ENCODE measurements around the gene CIAO3.

The CIAO3 gene

DNA sequence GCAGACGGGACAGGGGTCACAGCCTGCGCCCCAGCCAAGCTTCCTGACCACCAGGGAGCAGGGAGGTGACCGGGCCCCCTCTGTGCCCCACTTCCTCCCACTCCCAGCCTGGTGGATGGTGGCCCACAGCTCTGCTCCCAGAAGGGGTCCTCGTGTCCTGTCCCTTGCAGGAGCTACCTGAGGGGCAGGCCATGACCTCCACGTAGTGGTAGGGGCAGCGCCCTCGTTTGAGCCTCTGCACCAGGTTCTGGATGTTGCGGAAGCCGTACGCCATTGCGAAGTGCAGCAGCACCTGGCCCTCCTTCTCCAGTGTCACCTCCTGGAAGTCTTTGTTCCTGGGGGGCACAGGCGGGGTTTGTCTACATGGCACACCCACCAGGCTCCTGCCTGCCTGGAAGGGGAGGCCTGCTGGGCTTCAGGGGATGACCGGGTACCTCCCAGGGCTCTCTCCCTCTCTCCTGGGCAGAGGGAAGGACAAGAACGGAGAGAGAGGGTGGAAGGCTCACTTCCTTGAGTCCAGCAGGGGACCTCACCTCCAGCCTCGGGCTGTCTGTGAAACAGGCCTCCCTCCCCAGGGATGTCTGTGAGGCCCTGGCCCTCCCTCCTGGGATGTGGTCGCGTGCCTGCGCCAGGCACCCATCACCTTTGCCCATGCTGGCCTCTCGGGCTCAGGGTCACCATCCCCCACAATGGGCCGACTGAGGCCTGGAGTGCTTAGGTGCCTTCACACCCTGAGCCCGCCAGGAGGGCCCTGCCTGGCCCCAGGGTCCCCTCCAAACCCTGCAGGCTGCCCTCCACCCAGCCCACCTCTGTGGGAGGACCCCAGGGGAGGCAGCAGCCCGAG, 9.9 kb downstream of the CIAO3 start:
- TF ChIP-seq CTBP1 (IDR thresholded peaks at IDR 0.05; ENCODE audit: borderline replicate concordance), result no peak
- TF ChIP-seq SUZ12 (IDR thresholded peaks at IDR 0.05), result no peak
- TF ChIP-seq TARDBP (IDR thresholded peaks at IDR 0.05), result no peak
- no peak for DNase-seq (ENCODE audit: extremely low spot score)
- CTCF ChIA-PET, result no interaction called here
- POLR2A ChIA-PET, result interaction anchor here (0.9 to 4.8 kb wide), 5 partner anchors 9 to 54 kb away, joined by 3 to 47 read pairs (median 3); partner anchors contain the start of genes ANTKMT and CIAO3

DNA sequence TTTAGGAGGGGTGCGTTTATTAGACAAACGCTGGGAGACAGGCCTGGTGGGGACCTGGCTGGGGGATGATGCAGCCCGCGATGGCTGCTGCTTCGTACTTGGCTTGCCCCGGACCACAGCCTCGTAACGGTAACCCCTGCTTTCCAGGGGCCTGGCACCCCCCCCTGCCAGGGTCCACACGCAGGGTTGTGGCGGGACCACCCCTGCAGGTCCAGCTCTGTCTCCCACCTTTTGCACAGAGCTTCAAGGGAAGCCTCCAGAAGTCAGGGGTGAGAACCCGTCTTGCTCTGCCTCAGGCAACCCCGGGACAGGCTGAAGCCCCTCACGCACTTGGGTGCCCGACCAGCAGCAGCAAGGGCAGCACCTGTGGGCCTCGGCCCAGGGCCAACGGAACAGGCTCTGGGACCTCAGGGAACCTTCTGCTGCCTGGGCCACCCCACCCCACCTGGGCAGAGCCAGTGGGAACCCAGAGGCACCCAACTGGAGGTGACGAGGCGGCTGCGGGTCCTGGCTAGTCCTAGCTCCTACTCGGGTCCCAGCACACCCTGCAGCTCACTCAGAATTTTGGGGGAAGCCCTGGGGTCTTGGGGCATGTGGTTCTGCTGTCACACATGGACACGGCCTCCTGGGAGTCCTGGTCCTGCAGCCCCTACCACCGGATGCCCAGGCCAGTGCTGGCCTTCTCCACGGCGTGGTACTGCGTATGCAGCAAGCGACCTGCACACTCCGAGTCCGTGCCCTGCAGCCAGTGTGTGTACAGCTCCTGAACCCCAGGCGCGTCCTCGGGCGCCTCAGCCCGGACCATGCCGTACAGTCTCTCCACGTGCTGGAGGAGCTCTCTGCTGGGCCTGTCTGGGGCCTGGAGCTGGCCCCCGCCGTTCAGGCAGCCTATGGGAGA, 10.8 kb downstream of the CIAO3 start:
- POLR2A ChIA-PET, result interaction anchor here (0.9 to 4.8 kb wide), 5 partner anchors 9 to 59 kb away, joined by 3 to 47 read pairs (median 3); partner anchors contain the start of genes ANTKMT, CHTF18, CIAO3 and RPUSD1
- DNase-seq (ENCODE audit: extremely low spot score), result no peak
- TF ChIP-seq LEF1 (IDR thresholded peaks at IDR 0.05; ENCODE audit: borderline replicate concordance) (no peak), ELF4 (IDR thresholded peaks at IDR 0.05) (no peak)
- CTCF ChIA-PET, result interaction anchor here (0.7 to 1.0 kb wide), 2 partner anchors 55 to 571 kb away, joined by 3 to 4 read pairs; no protein-coding TSS in a partner anchor

DNA sequence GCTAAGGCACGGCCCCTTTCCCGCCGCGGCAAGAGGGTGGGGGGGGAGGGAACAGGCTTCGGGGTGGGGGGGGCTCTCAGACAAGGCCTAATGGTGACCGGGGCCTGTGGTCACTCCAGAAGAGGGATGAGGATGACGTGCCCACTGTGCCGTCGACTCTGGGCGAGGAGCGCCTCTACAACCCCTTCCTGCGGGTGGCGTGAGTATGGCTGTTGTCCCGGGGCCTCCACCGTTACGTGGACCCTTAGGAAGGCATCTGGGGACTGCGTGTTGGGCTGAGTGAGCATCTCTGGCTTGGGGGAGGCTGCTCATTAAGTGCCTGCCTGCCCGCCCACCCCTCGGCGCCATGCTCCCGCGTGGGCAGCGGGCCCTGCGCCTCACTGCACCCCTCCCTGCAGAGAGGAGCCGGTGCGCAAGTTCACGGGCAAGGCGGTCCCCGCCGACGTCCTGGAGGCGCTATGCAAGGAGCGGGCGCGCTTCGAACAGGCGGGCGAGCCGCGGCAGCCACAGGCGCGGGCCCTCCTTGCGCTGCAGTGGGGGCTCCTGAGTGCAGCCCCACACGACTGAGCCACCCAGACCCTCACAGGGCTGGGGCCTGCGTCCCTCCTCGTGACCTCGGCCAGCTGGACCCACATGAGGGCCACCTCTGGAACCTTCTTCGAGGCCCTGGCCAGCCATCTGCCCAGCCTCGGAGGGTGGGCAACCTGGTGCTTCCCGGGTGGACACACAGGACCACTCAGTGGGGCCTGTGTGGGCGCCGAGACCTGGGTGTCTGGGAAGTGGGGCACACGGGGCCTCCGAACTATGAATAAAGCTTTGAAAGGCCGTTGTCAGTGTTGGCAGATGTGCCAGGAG, 11.7 kb downstream of the CIAO3 start:
- no peak for DNase-seq (ENCODE audit: extremely low spot score)
- no peak for TF ChIP-seq NFRKB (IDR thresholded peaks at IDR 0.05)
- TF ChIP-seq BHLHE40 (IDR thresholded peaks at IDR 0.05; ENCODE audit: borderline replicate concordance), result no peak
- TF ChIP-seq CTBP1 (IDR thresholded peaks at IDR 0.05; ENCODE audit: borderline replicate concordance), result no peak
- TF ChIP-seq SUZ12 (IDR thresholded peaks at IDR 0.05), result no peak
- TF ChIP-seq LEF1 (IDR thresholded peaks at IDR 0.05; ENCODE audit: borderline replicate concordance), result no peak
- no peak for TF ChIP-seq L3MBTL2 (conservative IDR thresholded peaks at IDR 0.05)
- TF ChIP-seq TARDBP (IDR thresholded peaks at IDR 0.05), result no peak
- no peak for TF ChIP-seq FOXM1 (IDR thresholded peaks at IDR 0.05; ENCODE audit: borderline replicate concordance)
- no peak for TF ChIP-seq FOXK2 (IDR thresholded peaks at IDR 0.05)
- no peak for TF ChIP-seq HDGF (IDR thresholded peaks at IDR 0.05; ENCODE audit: borderline replicate concordance)
- TF ChIP-seq ARNT (IDR thresholded peaks at IDR 0.05), result no peak
- TF ChIP-seq, protein P1, sequence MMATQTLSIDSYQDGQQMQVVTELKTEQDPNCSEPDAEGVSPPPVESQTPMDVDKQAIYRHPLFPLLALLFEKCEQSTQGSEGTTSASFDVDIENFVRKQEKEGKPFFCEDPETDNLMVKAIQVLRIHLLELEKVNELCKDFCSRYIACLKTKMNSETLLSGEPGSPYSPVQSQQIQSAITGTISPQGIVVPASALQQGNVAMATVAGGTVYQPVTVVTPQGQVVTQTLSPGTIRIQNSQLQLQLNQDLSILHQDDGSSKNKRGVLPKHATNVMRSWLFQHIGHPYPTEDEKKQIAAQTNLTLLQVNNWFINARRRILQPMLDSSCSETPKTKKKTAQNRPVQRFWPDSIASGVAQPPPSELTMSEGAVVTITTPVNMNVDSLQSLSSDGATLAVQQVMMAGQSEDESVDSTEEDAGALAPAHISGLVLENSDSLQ (IDR thresholded peaks at IDR 0.05), result no peak
- no peak for TF ChIP-seq ELF4 (IDR thresholded peaks at IDR 0.05)
- no peak for TF ChIP-seq SP1 (IDR thresholded peaks at IDR 0.05)
- POLR2A ChIA-PET, result interaction anchor here (1.0 to 5.0 kb wide), 5 partner anchors 9 to 60 kb away, joined by 3 to 47 read pairs (median 12); partner anchors contain the start of genes ANTKMT, CHTF18, CIAO3 and METRN
- CTCF ChIA-PET, result interaction anchor here (0.7 to 1.0 kb wide), 2 partner anchors 56 to 572 kb away, joined by 3 to 4 read pairs; no protein-coding TSS in a partner anchor

DNA sequence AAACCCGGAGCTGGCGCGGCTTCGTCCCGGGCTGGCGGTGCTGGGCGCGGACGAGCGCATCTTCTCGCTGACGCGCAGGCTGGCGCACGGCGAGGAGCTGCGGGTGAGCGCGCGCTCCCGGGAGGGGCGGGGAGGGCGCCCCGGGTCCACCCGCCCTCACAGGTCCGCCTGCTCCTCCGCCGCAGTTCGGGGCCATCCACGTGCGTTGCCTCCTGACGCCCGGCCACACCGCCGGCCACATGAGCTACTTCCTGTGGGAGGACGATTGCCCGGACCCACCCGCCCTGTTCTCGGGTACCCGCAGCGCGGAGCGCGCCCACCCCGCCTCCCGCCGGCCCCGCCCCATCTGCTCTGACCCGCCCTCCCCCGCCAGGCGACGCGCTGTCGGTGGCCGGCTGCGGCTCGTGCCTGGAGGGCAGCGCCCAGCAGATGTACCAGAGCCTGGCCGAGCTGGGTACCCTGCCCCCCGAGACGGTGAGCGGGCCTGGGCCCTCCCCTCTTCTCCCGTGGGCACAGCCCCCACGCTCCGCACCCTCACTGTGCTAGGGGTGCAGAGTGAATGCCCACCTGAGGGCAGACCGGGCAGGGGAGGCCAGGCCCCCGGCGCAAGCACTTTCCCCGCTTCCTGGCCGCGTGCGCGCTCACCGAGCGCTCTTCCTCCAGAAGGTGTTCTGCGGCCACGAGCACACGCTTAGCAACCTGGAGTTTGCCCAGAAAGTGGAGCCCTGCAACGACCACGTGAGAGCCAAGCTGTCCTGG, 12.5 kb downstream of the CIAO3 start:
- POLR2A ChIA-PET, result interaction anchor here (0.7 to 5.0 kb wide), 5 partner anchors 8 to 60 kb away, joined by 3 to 47 read pairs (median 12); partner anchors contain the start of genes ANTKMT, CHTF18, CIAO3 and METRN

More for the DNA sequence above, 12.5 kb downstream of the CIAO3 start:
- CTCF ChIA-PET, result interaction anchor here (1.0 kb wide), 1 partner anchor 9 kb away, joined by 4 read pairs; no protein-coding TSS in a partner anchor
- peak; percentile 69 for DNase-seq (ENCODE audit: extremely low spot score)
- TF ChIP-seq SUZ12 (IDR thresholded peaks at IDR 0.05), result no peak
- no peak for TF ChIP-seq ELF4 (IDR thresholded peaks at IDR 0.05)
- TF ChIP-seq FOXK2 (IDR thresholded peaks at IDR 0.05), result no peak
- no peak for TF ChIP-seq FOXA1 (IDR thresholded peaks at IDR 0.05)
- no peak; the same call in 1 of the 2 replicates for TF ChIP-seq L3MBTL2 (conservative IDR thresholded peaks at IDR 0.05)
- no peak for TF ChIP-seq ARNT (IDR thresholded peaks at IDR 0.05)
- no peak for TF ChIP-seq SP1 (IDR thresholded peaks at IDR 0.05)
- TF ChIP-seq, protein P1 (IDR thresholded peaks at IDR 0.05), result no peak
- TF ChIP-seq BHLHE40 (IDR thresholded peaks at IDR 0.05; ENCODE audit: borderline replicate concordance), result no peak
- TF ChIP-seq HDGF (IDR thresholded peaks at IDR 0.05; ENCODE audit: borderline replicate concordance), result no peak
- no peak for TF ChIP-seq TARDBP (IDR thresholded peaks at IDR 0.05)
- TF ChIP-seq FOXM1 (IDR thresholded peaks at IDR 0.05; ENCODE audit: borderline replicate concordance), result no peak
- TF ChIP-seq ZNF384 (IDR thresholded peaks at IDR 0.05), result no peak
- TF ChIP-seq LEF1 (IDR thresholded peaks at IDR 0.05; ENCODE audit: borderline replicate concordance), result no peak
- TF ChIP-seq NFRKB (IDR thresholded peaks at IDR 0.05), result no peak
- no peak for TF ChIP-seq CTBP1 (IDR thresholded peaks at IDR 0.05; ENCODE audit: borderline replicate concordance)
